ENCODE data around the gene NRTN. TPM values are rescaled to one million over a fixed set of nuclear protein-coding genes. Genes with fewer than 3 reads are reported as not detected.
"Not testable (repeated sequence)": the region's sequence is repeated elsewhere in the genome, so short reads cannot be mapped to it uniquely, and the experiment has no call there.

Gene NRTN
- total and polyA plus RNA-seq, 2 experiments from 2014 or later, result 4.0 to 5.5 TPM

DNA sequence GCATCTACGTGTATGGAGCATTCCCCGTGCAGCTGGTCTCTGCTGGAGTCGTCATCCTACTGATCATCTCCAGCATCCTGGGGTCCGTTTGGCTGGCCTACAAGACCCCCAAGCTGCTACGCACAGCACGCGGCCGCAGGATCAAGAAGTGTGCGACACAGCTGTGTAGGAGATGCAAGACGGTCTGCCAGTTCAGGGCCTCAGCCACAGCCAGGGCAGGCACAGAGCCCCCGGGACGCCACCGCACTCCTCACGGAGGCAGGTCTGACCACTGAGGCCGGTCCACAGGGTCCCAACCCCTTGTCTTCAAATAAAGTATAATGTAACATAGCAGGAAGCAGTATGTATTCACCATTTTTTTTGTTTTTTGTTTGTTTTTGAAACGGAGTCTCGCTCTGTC, 26.5 kb upstream of the NRTN start:
- Histone ChIP-seq H3K27ac (ENCODE audit: low read depth) (no peak overlapping the region), H3K9me2 (ENCODE audit: insufficient read depth) (no peaks in the 10 kb centered on the region), H3K4me1 (ENCODE audit: insufficient read depth) (no peaks in the 10 kb centered on the region), H3K4me3 (no peak overlapping the region), H4K20me1 (replicated peaks; ENCODE audit: insufficient read depth) (no peaks in the 10 kb centered on the region), H3K4me2 (no peak overlapping the region), H3K79me2 (replicated peaks; ENCODE audit: insufficient read depth) (no peaks in the 10 kb centered on the region), H3K36me3 (ENCODE audit: insufficient read depth) (no peaks in the 10 kb centered on the region), H3F3A (replicated peaks; ENCODE audit: low read depth) (no peaks in the 10 kb centered on the region), H3K27me3 (ENCODE audit: insufficient read depth) (no peaks in the 10 kb centered on the region), H2AFZ (no peak overlapping the region)
- TF ChIP-seq EZH2phosphoT487 (IDR thresholded peaks at IDR 0.05; ENCODE audit: unreplicated experiment) (no peak), ZNF331 (CRISPR knock-in tag; IDR thresholded peaks at IDR 0.05; ENCODE audit: low read depth) (no peak), CREB1 (CRISPR knock-in tag; IDR thresholded peaks at IDR 0.05; ENCODE audit: low read depth) (no peak), JUNB (IDR thresholded peaks at IDR 0.05; ENCODE audit: unreplicated experiment) (no peak)
- H3K27me3 Mint-ChIP-seq (ENCODE audit: insufficient read depth, low read depth, poor library complexity), result peaks cover 2% of the 10 kb centered on the region
- no peaks in the 10 kb centered on the region for H3K4me1 Mint-ChIP-seq
- DNase-seq (ENCODE audit: low spot score), result no peak
- H3K27ac Mint-ChIP-seq, result no peak overlapping the region
- ATAC-seq, result no peak
- H3K36me3 Mint-ChIP-seq (ENCODE audit: low read depth), result no peaks in the 10 kb centered on the region
- no peak overlapping the region for H3K4me3 Mint-ChIP-seq
- H3K9me3 Mint-ChIP-seq, result 0 out of 3 replicates have a peak, but pooled peaks cover 3% of the 10 kb centered on the region

- H3K9me3 Mint-ChIP-seq; H3K4me3 ChIP-seq; H3K4me2 ChIP-seq; H3K27me3 Mint-ChIP-seq (ENCODE audit: insufficient read depth, low read depth, poor library complexity); H3K79me2 ChIP-seq (replicated peaks; ENCODE audit: insufficient read depth); H3K27me3 ChIP-seq (ENCODE audit: insufficient read depth); DNase-seq (ENCODE audit: low spot score); H3K4me3 Mint-ChIP-seq; H3F3A ChIP-seq (replicated peaks; ENCODE audit: low read depth); H3K36me3 Mint-ChIP-seq (ENCODE audit: low read depth); H3K4me1 Mint-ChIP-seq; H3K27ac ChIP-seq (ENCODE audit: low read depth); ATAC-seq; H3K27ac Mint-ChIP-seq; H3K4me1 ChIP-seq (ENCODE audit: insufficient read depth); H2AFZ ChIP-seq; H4K20me1 ChIP-seq (replicated peaks; ENCODE audit: insufficient read depth); H3K36me3 ChIP-seq (ENCODE audit: insufficient read depth); H3K9me2 ChIP-seq (ENCODE audit: insufficient read depth): not testable (repeated sequence)
Measured at GRCh38 chr19:5780916-5781315, 24.0 kb upstream of the NRTN start.

- Histone ChIP-seq H3K27me3 (ENCODE audit: insufficient read depth) (no peaks in the 10 kb centered on the region), H3K79me2 (replicated peaks; ENCODE audit: insufficient read depth) (no peaks in the 10 kb centered on the region), H3K4me2 (no peak overlapping the region), H3K4me1 (ENCODE audit: insufficient read depth) (no peaks in the 10 kb centered on the region), H4K20me1 (replicated peaks; ENCODE audit: insufficient read depth) (0 out of 2 replicates have a peak, but pooled peaks cover 3% of the 10 kb centered on the region), H3F3A (replicated peaks; ENCODE audit: low read depth) (no peaks in the 10 kb centered on the region), H3K36me3 (ENCODE audit: insufficient read depth) (no peaks in the 10 kb centered on the region), H3K4me3 (no peak overlapping the region), H2AFZ (no peak overlapping the region), H3K9me2 (ENCODE audit: insufficient read depth) (no peaks in the 10 kb centered on the region), H3K27ac (ENCODE audit: low read depth) (no peak overlapping the region)
- ATAC-seq, result no peak
- H3K36me3 Mint-ChIP-seq (ENCODE audit: low read depth), result peaks cover 17% of the 10 kb centered on the region
- no peak overlapping the region for H3K27ac Mint-ChIP-seq
- DNase-seq (ENCODE audit: low spot score), result no peak
- no peak overlapping the region for H3K4me3 Mint-ChIP-seq
- TF ChIP-seq EZH2 (IDR thresholded peaks at IDR 0.05; ENCODE audit: low read depth, unreplicated experiment) (no peak), CREB1 (CRISPR knock-in tag; IDR thresholded peaks at IDR 0.05; ENCODE audit: low read depth) (no peak), ETS1 (IDR thresholded peaks at IDR 0.05) (no peak)
- H3K27me3 Mint-ChIP-seq (ENCODE audit: insufficient read depth, low read depth, poor library complexity), result peaks cover 7% of the 10 kb centered on the region
- no peaks in the 10 kb centered on the region for H3K4me1 Mint-ChIP-seq
- no peaks in the 10 kb centered on the region for H3K9me3 Mint-ChIP-seq
Measured at GRCh38 chr19:5782322-5782721, 22.5 kb upstream of the NRTN start.
